Osteoblast (primary cell): ENCODE results near the gene EVA1C. TPM values are rescaled to one million over a fixed set of nuclear protein-coding genes. Genes with fewer than 3 reads are reported as not detected.
"Not testable (repeated sequence)": the region's sequence is repeated elsewhere in the genome, so short reads cannot be mapped to it uniquely, and the experiment has no call there.

Experiments used
- DNase-seq: peaks from one replicate; pipeline ENCODE4 v3.0.0; 2011; ENCODE audit warnings: low spot score, mixed read lengths; ENCODE audit not compliant: insufficient read length; ENCODE audit errors: missing footprints
- H2AFZ ChIP-seq: 2 replicates; pipeline ENCODE4 v1.6.0; 2011; ENCODE audit warnings: mild to moderate bottlenecking, low read length
- H3K27ac ChIP-seq: 2 replicates; pipeline ENCODE4 v1.5.1; 2011; ENCODE audit warnings: mild to moderate bottlenecking, low read depth, low read length, moderate library complexity
- H3K27me3 ChIP-seq: 2 replicates; pipeline ENCODE4 v1.6.0; 2012; ENCODE audit warnings: mild to moderate bottlenecking, control low read depth, inconsistent platforms, low read length, moderate library complexity; ENCODE audit not compliant: insufficient read depth
- H3K36me3 ChIP-seq: 2 replicates; pipeline ENCODE4 v1.5.1; 2011; ENCODE audit warnings: mild to moderate bottlenecking, low read length, control low read depth, moderate library complexity; ENCODE audit not compliant: insufficient read depth
- H3K4me1 ChIP-seq: 2 replicates; pipeline ENCODE4 v1.5.1; 2011; ENCODE audit warnings: mild to moderate bottlenecking, low read length, control low read depth, moderate library complexity; ENCODE audit not compliant: insufficient read depth
- H3K4me2 ChIP-seq: 2 replicates; pipeline ENCODE4 v1.6.0; 2011; ENCODE audit warnings: mild to moderate bottlenecking, low read length; ENCODE audit not compliant: insufficient read depth
- H3K4me3 ChIP-seq: fragments of 200-600 bp; sonication (generic); 3 replicates; pipeline ENCODE4 v1.5.1; 2012; ENCODE audit warnings: mild to moderate bottlenecking, low read length, inconsistent platforms; ENCODE audit not compliant: insufficient read depth
- H3K79me2 ChIP-seq: 2 replicates; pipeline ENCODE4 v1.6.0; 2012; ENCODE audit warnings: mild to moderate bottlenecking, low read length, control low read depth, inconsistent platforms; ENCODE audit not compliant: insufficient read depth
- H3K9me3 ChIP-seq: 2 replicates; pipeline ENCODE4 v1.5.1; 2011; ENCODE audit warnings: low read depth, low read length, control low read depth
- H4K20me1 ChIP-seq: 2 replicates; pipeline ENCODE4 v1.6.0; 2012; ENCODE audit warnings: mild to moderate bottlenecking, low read length, control low read depth; ENCODE audit not compliant: insufficient read depth
- CTCF ChIP-seq: IDR thresholded peaks from 2 replicates; pipeline ENCODE4 v1.5.1; 2011; ENCODE audit warnings: mild to moderate bottlenecking, low read depth, low read length, moderate library complexity; ENCODE audit errors: extremely low read depth
- total RNA-seq: library from RNA; depleted of rRNA; stranded (reverse); fragments of >200 nt; gene quantifications from 2 replicates; pipeline ENCODE4 v1.2.3, GENCODE V29; 2012

EVA1C gene
- total RNA-seq, 1 donor: 8.0 TPM

DNA sequence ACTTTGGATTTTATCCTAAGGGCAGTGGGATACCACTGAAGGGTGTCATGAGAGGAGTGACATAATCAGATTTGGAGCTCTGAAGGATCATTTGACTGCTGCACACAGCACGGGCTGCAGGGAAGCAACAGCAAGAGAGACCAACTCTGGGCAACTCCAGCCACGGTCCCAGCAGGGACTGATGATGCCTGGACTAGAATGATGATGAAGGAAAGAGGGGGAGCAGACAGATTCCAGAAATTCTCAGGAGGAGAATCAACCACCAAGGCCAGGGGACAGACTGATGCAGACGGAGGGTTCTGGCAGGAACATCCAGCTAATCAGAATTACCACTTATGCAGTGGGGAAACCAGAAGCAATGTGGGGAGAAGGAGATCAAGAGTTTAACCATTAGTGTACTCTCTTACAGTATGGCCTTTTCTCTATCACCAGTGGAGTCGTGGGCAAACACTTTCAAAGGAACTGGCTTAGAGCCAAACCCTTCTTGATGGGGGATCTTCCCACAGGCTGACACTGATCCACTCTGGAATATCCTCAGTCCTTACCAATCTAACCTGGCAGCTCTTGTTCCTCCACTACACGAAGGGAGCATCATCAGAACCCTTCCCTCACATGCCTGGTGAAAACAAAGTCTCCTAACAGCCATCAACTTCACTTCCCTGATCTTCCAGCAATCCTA, 23.0 kb upstream of the EVA1C start:
- Histone ChIP-seq H3K4me3 (peak overlapping the region; percentile 36), H3K9me3 (no peaks in the 10 kb centered on the region), H2AFZ (no peak overlapping the region), H3K36me3 (peaks cover 9% of the 10 kb centered on the region), H4K20me1 (peaks cover 26% of the 10 kb centered on the region), H3K4me1 (peaks cover 45% of the 10 kb centered on the region), H3K27ac (peak overlapping the region; percentile 80), H3K4me2 (peak overlapping the region; percentile 56), H3K27me3 (no peaks in the 10 kb centered on the region), H3K79me2 (peaks cover 75% of the 10 kb centered on the region)
- TF ChIP-seq CTCF: no peak
- DNase-seq: peak; percentile 89

DNA sequence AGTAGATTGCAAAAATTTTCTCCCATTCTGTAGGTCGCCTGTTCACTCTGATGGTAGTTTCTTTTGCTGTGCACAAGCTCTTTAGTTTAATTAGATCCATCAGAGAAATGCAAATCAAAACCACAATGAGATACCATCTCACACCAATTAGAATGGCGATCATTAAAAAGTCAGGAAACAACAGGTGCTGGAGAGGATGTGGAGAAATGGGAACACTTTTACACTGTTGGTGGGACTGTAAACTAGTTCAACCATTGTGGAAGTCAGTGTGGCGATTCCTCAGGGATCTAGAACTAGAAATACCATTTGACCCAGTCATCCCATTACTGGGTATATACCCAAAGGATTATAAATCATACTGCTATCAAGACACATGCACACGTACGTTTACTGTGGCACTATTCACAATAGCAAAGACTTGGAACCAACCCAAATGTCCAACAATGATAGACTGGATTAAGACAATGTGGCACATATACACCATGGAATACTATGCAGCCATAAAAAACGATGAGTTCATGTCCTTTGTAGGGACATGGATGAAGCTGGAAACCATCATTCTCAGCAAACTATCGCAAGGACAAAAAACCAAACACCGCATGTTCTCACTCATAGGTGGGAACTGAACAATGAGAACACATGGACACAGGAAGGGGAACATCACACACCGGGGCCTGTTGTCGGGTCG, 21.8 kb upstream of the EVA1C start:
- not testable (repeated sequence) for H3K4me2 ChIP-seq, H3K27ac ChIP-seq, H2AFZ ChIP-seq, H3K4me3 ChIP-seq, H3K9me3 ChIP-seq, DNase-seq, H3K27me3 ChIP-seq, H3K36me3 ChIP-seq
- peaks cover 45% of the 10 kb centered on the region for H3K4me1 ChIP-seq
- peaks cover 26% of the 10 kb centered on the region for H4K20me1 ChIP-seq
- H3K79me2 ChIP-seq: peaks cover 65% of the 10 kb centered on the region

GRCh38 chr21:32391755-32392154, 20.8 kb upstream of the EVA1C start:
- H3K4me1 ChIP-seq: peaks cover 38% of the 10 kb centered on the region
- peaks cover 54% of the 10 kb centered on the region for H3K79me2 ChIP-seq
- H3K4me2 ChIP-seq: peak overlapping the region; percentile 98
- H2AFZ ChIP-seq: no peak overlapping the region
- DNase-seq: no peak
- H3K36me3 ChIP-seq: peaks cover 8% of the 10 kb centered on the region
- peaks cover 3% of the 10 kb centered on the region for H3K27me3 ChIP-seq
- TF ChIP-seq CTCF: no peak
- H4K20me1 ChIP-seq: peaks cover 26% of the 10 kb centered on the region
- H3K27ac ChIP-seq: peak overlapping the region; percentile 78
- H3K4me3 ChIP-seq: peak overlapping the region; percentile 86
- H3K9me3 ChIP-seq: no peaks in the 10 kb centered on the region

DNA sequence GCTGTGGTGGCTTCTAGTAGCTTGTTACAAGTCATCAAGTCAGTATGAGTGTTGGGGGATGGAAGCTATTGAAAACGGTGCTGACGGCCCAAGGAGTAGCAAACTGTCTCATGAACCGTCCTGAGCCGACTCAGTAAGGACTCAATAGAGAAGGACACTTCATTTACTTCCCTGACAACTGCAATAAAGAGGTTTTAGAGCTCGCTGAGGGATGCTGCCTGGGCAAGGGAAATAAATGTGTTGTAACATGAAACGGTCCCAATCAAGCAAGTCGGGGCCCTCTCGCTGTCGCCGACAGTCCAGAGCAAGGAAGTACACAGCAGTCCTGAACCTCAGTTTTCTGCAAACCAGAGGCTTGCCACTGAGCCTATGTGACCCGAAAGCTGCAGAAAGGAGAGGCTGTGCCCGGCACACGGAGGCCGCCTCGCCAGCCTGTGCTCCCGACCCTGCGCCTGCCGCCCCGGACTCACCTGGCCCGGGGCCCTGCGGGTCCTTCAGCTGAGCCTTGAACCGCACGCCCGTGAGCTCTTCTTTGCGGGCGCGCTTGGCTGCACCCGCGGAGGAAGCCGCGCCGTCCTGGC, 20.1 kb upstream of the EVA1C start:
- H3K9me3 ChIP-seq: no peaks in the 10 kb centered on the region
- DNase-seq: peak; percentile 68
- peaks cover 26% of the 10 kb centered on the region for H4K20me1 ChIP-seq
- peaks cover 8% of the 10 kb centered on the region for H3K36me3 ChIP-seq
- H3K27me3 ChIP-seq: peaks cover 6% of the 10 kb centered on the region
- H3K4me2 ChIP-seq: peak overlapping the region; percentile 98
- peak overlapping the region; percentile 86 for H3K4me3 ChIP-seq
- H3K4me1 ChIP-seq: peaks cover 37% of the 10 kb centered on the region
- peak overlapping the region; percentile 56 for H2AFZ ChIP-seq
- peak overlapping the region; percentile 78 for H3K27ac ChIP-seq
- TF ChIP-seq CTCF: no peak
- peaks cover 48% of the 10 kb centered on the region for H3K79me2 ChIP-seq
